LNCAP (cell line): ENCODE data around the gene ZCCHC4.

Source experiments
- CTCF ChIP-seq: fragments of 450-650 bp; IDR thresholded peaks from 2 replicates; pipeline ENCODE4 v1.5.1; 2017; ENCODE audit warnings: mild to moderate bottlenecking

Gene ZCCHC4

GRCh38 chr4:25308306-25308705 is 4.3 kb upstream of the ZCCHC4 start:
- no peak for TF ChIP-seq CTCF

- no peak for TF ChIP-seq CTCF
Observed at GRCh38 chr4:25308761-25309160, 3.8 kb upstream of the ZCCHC4 start.

GRCh38 chr4:25310066-25310802 is 2.3 kb upstream of the ZCCHC4 start:
- TF ChIP-seq CTCF = no peak

- no peak for TF ChIP-seq CTCF
Observed at GRCh38 chr4:25310803-25311166, 1.8 kb upstream of the ZCCHC4 start.

GRCh38 chr4:25313201-25313895 is 774 bp downstream of the ZCCHC4 start:
- TF ChIP-seq CTCF = no peak

- TF ChIP-seq CTCF = no peak
Observed at GRCh38 chr4:25320336-25320735, 7.8 kb downstream of the ZCCHC4 start.

GRCh38 chr4:25320773-25321172 is 8.2 kb downstream of the ZCCHC4 start:
- no peak for TF ChIP-seq CTCF
